NCI-H82 treated with DMSO at 0.1 percent for 48 hours (cell line): ENCODE data around the gene CADM4.
"Not testable (repeated sequence)": the region's sequence is repeated elsewhere in the genome, so short reads cannot be mapped to it uniquely, and the experiment has no call there.

Experiments used
- DNase-seq: peaks from one replicate; lab custom pipeline; 2025; ENCODE audit not compliant: unreplicated experiment; lab: John Stamatoyannopoulos, UW

CADM4 gene

GRCh38 chr19:43664018-43664417, 24.4 kb upstream of the CADM4 start:
- no peak for DNase-seq

- no peak for DNase-seq
Observed at GRCh38 chr19:43662487-43662886, 22.8 kb upstream of the CADM4 start.

GRCh38 chr19:43660971-43661360, 21.3 kb upstream of the CADM4 start:
- DNase-seq: no peak

- DNase-seq: no peak
Observed at GRCh38 chr19:43660301-43660970, 20.8 kb upstream of the CADM4 start.

GRCh38 chr19:43658494-43658893, 18.8 kb upstream of the CADM4 start:
- no peak for DNase-seq

GRCh38 chr19:43658001-43658400, 18.4 kb upstream of the CADM4 start:
- DNase-seq: no peak

- DNase-seq: no peak
Observed at GRCh38 chr19:43656436-43656835, 16.8 kb upstream of the CADM4 start.

GRCh38 chr19:43652546-43652874, 12.9 kb upstream of the CADM4 start:
- no peak for DNase-seq

GRCh38 chr19:43651758-43652545, 12.3 kb upstream of the CADM4 start:
- peak; percentile 40 for DNase-seq

GRCh38 chr19:43650276-43650675, 10.6 kb upstream of the CADM4 start:
- DNase-seq: not testable (repeated sequence)

- no peak for DNase-seq
Observed at GRCh38 chr19:43649514-43649913, 9.9 kb upstream of the CADM4 start.

GRCh38 chr19:43648633-43649032, 9.0 kb upstream of the CADM4 start:
- no peak for DNase-seq

- no peak for DNase-seq
Observed at GRCh38 chr19:43644181-43644580, 4.5 kb upstream of the CADM4 start.

- DNase-seq: no peak
Observed at GRCh38 chr19:43643326-43643725, 3.7 kb upstream of the CADM4 start.

GRCh38 chr19:43642531-43642930, 2.9 kb upstream of the CADM4 start:
- no peak for DNase-seq

- DNase-seq: no peak
Observed at GRCh38 chr19:43641333-43641732, 1.7 kb upstream of the CADM4 start.

GRCh38 chr19:43640424-43640757, 741 bp upstream of the CADM4 start:
- no peak for DNase-seq

GRCh38 chr19:43638995-43639518, 593 bp downstream of the CADM4 start:
- no peak for DNase-seq

- DNase-seq: no peak
Observed at GRCh38 chr19:43638214-43638994, 1.2 kb downstream of the CADM4 start.

- no peak for DNase-seq
Observed at GRCh38 chr19:43636121-43636683, 3.4 kb downstream of the CADM4 start.

GRCh38 chr19:43635561-43635940, 4.1 kb downstream of the CADM4 start:
- DNase-seq: not testable (repeated sequence)
